ENCODE data around the gene DDX1.

DNA sequence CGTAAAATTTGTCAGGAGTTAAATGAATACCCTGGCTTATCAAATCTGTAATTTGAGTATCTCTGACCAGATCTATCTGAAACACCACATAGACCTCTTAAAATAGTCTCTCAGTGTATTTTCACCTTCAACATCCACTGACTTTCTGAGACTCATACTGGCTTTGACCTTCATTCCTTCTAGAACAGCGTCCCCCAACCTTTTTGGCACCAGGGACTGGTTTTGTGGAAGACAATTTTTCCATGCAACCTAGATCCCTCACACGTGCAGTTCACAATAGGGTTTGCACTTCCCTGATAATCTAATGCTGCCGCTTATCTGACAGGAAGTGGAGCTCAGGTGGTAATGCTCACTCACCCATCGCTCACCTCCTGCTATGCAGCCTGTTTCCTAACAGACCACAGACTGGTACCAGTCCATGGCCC, 33.8 kb upstream of the DDX1 start:
- no peak for TF ChIP-seq POLR2A (IDR thresholded peaks at IDR 0.05)
- TF ChIP-seq, protein P1, sequence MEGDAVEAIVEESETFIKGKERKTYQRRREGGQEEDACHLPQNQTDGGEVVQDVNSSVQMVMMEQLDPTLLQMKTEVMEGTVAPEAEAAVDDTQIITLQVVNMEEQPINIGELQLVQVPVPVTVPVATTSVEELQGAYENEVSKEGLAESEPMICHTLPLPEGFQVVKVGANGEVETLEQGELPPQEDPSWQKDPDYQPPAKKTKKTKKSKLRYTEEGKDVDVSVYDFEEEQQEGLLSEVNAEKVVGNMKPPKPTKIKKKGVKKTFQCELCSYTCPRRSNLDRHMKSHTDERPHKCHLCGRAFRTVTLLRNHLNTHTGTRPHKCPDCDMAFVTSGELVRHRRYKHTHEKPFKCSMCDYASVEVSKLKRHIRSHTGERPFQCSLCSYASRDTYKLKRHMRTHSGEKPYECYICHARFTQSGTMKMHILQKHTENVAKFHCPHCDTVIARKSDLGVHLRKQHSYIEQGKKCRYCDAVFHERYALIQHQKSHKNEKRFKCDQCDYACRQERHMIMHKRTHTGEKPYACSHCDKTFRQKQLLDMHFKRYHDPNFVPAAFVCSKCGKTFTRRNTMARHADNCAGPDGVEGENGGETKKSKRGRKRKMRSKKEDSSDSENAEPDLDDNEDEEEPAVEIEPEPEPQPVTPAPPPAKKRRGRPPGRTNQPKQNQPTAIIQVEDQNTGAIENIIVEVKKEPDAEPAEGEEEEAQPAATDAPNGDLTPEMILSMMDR (IDR thresholded peaks at IDR 0.05) = no peak

Data from heart left ventricle (tissue), 13 donors.